ENCODE results near the gene ARHGAP4. TPM values are rescaled to one million over a fixed set of nuclear protein-coding genes. Genes with fewer than 3 reads are reported as not detected.

The ARHGAP4 gene
- polyA plus RNA-seq, 3 donors = 51.5 to 508 (median 64.4) TPM

- H3K79me2 ChIP-seq (ENCODE audit: insufficient read depth, low read length) = peaks cover 72% of the 10 kb centered on the region
- peak; percentile 80 to 90 (median 86) for DNase-seq
- intact Hi-C loops (cut with micrococcal nuclease) = loop anchor here (5.0 kb wide), 2 partner anchors 35 to 40 kb away; no protein-coding TSS in a partner anchor
- peak within 1 kb of the TSS; percentile 90 to 100 (median 99) for H3K4me3 ChIP-seq (replicated peaks in 1 of 3; ENCODE audit: low read depth in 2 of 3, low read length in 3 of 3)
- Mint-ChIP-seq H3K4me1 (peaks cover 42% of the 10 kb centered on the region), H3K4me3 (peak within 1 kb of the TSS; percentile 99 to 100), H3K36me3 (peaks cover under 1 to 7% of the 10 kb centered on the region in 2 donors), H3K27me3 (ENCODE audit: low read depth in 3 of 3) (peaks cover 0 to 41% (median 0%) of the 10 kb centered on the region in 3 donors), H3K27ac (peak within 1 kb of the TSS; percentile 100), H3K9me3 (peaks cover 0 to 21% (median 8%) of the 10 kb centered on the region in 7 donors)
- H3K9me3 ChIP-seq (replicated peaks in 1 of 2; ENCODE audit: control insufficient read depth in 1 of 2, insufficient read depth in 1 of 2, low read length in 2 of 2) = no peaks in the 10 kb centered on the region
- WGBS (ENCODE audit: insufficient coverage) = under 1% methylated on average over 75 of the region's 103 CpGs
- peaks cover 47 to 52% of the 10 kb centered on the region in 2 donors for H3K4me1 ChIP-seq (ENCODE audit: control insufficient read depth in 1 of 2, insufficient read depth in 2 of 2, low read length in 2 of 2)
- H3K27ac ChIP-seq (ENCODE audit: low read depth in 1 of 2, low read length in 2 of 2) = peak within 1 kb of the TSS; percentile 99 to 100
- peak within 1 kb of the TSS; percentile 84 for H2AFZ ChIP-seq (ENCODE audit: insufficient read depth, low read depth, low read length, poor library complexity, severe bottlenecking)
- peak within 1 kb of the TSS; percentile 97 for H3K9ac ChIP-seq (ENCODE audit: insufficient read depth, low read length, poor library complexity, severe bottlenecking)
- H3K27me3 ChIP-seq (ENCODE audit: control insufficient read depth in 2 of 2, insufficient read depth in 2 of 2, low read length in 2 of 2) = no peaks in the 10 kb centered on the region
- H3K4me2 ChIP-seq (replicated peaks; ENCODE audit: extremely low read depth, low read length, poor library complexity, severe bottlenecking) = peak within 1 kb of the TSS; percentile 87
- H3K36me3 ChIP-seq (replicated peaks in 1 of 2; ENCODE audit: control insufficient read depth in 1 of 2, insufficient read depth in 2 of 2, low read length in 2 of 2) = no peaks in the 10 kb centered on the region
- TF ChIP-seq CTCF (IDR thresholded peaks at IDR 0.05) = no peak
- peaks cover 44% of the 10 kb centered on the region for H4K20me1 ChIP-seq (ENCODE audit: insufficient read depth, low read length)
Measured at GRCh38 chrX:153972368-153973126, 46.5 kb upstream of the ARHGAP4 start, which contains the start of gene TMEM187. TSS of gene TMEM187 (plus strand) at chrX:153972754. CDS start at chrX:153982063, 9,309 bp downstream.

GRCh38 chrX:153971450-153972367, 45.6 kb upstream of the ARHGAP4 start, which contains the start of gene HCFC1:
TSS of gene HCFC1 (minus strand) at chrX:153971818. CDS start at chrX:153970840, 978 bp downstream.
- H3K9me3 ChIP-seq (replicated peaks in 1 of 2; ENCODE audit: control insufficient read depth in 1 of 2, insufficient read depth in 1 of 2, low read length in 2 of 2) = no peaks in the 10 kb centered on the region
- H3K9ac ChIP-seq (ENCODE audit: insufficient read depth, low read length, poor library complexity, severe bottlenecking) = peak within 1 kb of the TSS; percentile 97
- peak within 1 kb of the TSS; percentile 99 to 100 for H3K27ac ChIP-seq (ENCODE audit: low read depth in 1 of 2, low read length in 2 of 2)
- TF ChIP-seq CTCF (IDR thresholded peaks at IDR 0.05) = no peak
- Mint-ChIP-seq H3K9me3 (peaks cover 0 to 21% (median 8%) of the 10 kb centered on the region in 7 donors), H3K4me1 (peaks cover 50% of the 10 kb centered on the region), H3K27ac (peak within 1 kb of the TSS; percentile 100), H3K36me3 (peaks cover 4 to 14% of the 10 kb centered on the region in 2 donors), H3K27me3 (ENCODE audit: low read depth in 3 of 3) (peaks cover 0 to 46% (median 0%) of the 10 kb centered on the region in 3 donors), H3K4me3 (peak within 1 kb of the TSS; percentile 99 to 100)
- H3K4me3 ChIP-seq (replicated peaks in 1 of 3; ENCODE audit: low read depth in 2 of 3, low read length in 3 of 3) = peak within 1 kb of the TSS; percentile 90 to 100 (median 99)
- peaks cover 55 to 60% of the 10 kb centered on the region in 2 donors for H3K4me1 ChIP-seq (ENCODE audit: control insufficient read depth in 1 of 2, insufficient read depth in 2 of 2, low read length in 2 of 2)
- DNase-seq = peak; percentile 82 to 93 (median 90)
- H3K27me3 ChIP-seq (ENCODE audit: control insufficient read depth in 2 of 2, insufficient read depth in 2 of 2, low read length in 2 of 2) = no peaks in the 10 kb centered on the region
- H3K4me2 ChIP-seq (replicated peaks; ENCODE audit: extremely low read depth, low read length, poor library complexity, severe bottlenecking) = peak within 1 kb of the TSS; percentile 87
- intact Hi-C loops (cut with micrococcal nuclease) = loop anchor here (5.0 kb wide), 2 partner anchors 36 to 41 kb away; no protein-coding TSS in a partner anchor
- peaks cover 77% of the 10 kb centered on the region for H3K79me2 ChIP-seq (ENCODE audit: insufficient read depth, low read length)
- H2AFZ ChIP-seq (ENCODE audit: insufficient read depth, low read depth, low read length, poor library complexity, severe bottlenecking) = peak within 1 kb of the TSS; percentile 84
- under 1% methylated on average over 77 of the region's 96 CpGs for WGBS (ENCODE audit: insufficient coverage)
- H4K20me1 ChIP-seq (ENCODE audit: insufficient read depth, low read length) = peaks cover 52% of the 10 kb centered on the region
- H3K36me3 ChIP-seq (replicated peaks in 1 of 2; ENCODE audit: control insufficient read depth in 1 of 2, insufficient read depth in 2 of 2, low read length in 2 of 2) = no peaks in the 10 kb centered on the region
